ENCODE measurements around the gene SYN1. TPM values are rescaled to one million over a fixed set of nuclear protein-coding genes. Genes with fewer than 3 reads are reported as not detected.

Gene SYN1
- total RNA-seq, 1 donor from 2014 or later, result 0.57 TPM

DNA sequence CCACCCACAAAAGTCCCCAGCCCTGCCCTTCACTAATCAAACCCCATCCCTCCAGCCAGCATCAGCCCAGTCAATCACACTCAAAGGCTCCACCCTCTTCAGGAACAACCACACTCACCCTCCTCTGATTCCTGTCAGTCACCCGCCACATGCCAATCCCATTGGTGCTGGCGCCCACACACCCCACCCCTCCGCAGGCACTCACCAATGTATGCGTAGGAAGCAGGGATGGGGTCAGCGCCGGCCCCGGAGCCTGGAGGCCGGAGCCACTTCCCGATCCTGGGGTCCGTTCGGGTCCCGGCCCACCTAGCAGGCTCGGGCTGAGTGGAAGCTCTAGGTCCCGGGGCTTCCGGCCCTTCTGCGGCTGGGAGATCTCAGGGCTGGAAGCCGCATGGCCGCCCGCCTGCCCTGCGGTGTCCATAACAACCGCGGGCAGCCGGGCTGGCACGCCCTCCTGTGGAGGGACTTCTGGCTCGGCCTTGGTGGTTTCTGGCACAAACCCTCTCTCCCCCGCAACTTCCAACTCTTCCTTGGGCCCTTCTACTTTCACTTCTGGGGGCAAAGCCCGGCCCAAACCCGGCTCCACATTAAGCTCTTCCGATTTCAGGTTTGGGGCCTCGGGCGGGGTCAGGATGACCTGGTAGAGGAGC, 18.0 kb upstream of the SYN1 start:
- intact Hi-C loops (cut with micrococcal nuclease), result no loop called here

DNA sequence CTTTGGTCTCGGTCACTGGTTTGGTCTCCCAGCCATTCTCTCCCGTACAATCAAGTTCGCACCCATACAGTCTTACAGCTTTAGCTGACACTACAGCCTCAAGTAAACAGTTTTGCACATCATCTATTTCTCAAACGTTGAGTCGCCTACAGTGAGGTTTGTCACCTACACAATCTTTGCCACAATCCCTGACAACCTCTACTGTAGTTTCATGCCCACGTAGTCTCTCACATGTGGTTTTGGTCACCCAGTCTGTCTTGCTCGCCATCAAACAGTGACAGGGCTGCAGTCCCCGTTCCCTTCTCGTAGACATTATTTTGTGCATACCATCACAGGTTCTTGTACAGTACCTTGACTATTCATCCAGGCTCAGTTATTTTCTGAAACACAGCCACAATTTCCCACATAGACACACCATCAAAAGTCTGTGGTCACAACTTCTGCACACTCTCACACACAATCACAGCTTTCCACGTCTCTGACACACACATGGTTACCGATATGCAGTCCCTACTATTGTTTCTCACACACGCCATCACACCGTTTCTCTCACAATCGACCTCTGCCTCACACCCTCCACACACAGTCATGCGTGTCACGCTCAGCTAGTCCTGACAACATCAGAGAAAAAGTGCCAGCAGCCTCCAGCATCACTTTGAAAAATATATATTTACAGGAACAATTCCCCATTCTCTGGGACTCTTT, 15.4 kb upstream of the SYN1 start:
- intact Hi-C loops (cut with micrococcal nuclease), result no loop called here

DNA sequence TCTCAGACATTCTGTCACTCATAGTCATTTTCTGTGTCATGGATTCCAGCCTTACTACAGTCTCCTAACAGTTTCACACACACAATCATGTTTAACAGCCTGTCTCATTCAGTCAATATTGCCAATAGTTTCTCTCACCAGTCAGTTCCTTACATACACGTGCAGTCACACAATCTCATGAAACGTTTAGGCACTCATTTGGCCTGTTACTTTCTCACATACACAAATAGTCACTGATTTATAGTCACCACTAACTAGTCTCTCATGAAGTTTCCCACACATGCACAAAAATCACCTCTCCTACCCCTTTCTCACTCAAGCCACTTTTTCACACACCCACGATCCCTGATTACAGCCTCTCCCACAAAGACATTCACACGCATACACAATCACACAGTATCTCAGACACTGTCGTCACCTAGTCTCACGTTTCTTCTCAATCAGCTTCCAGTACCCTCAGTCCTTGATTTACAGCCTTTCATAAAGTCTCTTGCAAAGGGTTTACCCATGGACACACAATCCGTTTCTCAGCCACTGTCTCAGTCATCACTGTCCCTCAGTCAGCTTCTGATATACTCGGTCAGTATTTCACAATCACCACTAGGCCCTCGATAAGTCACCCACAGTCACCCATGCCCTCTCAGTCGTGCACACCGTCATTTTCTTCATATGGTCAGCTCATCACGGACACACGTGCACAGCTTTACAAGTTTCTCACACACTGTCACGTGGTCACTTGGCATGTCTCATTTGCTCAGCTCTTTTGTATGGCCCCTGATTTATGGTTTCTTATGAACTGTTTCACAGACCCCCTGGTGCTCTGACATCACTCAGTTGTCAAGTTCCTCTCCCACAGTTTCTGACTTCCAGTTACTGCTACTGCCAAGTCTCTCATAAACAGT, 14.3 kb upstream of the SYN1 start:
- intact Hi-C loops (cut with micrococcal nuclease), result no loop called here

DNA sequence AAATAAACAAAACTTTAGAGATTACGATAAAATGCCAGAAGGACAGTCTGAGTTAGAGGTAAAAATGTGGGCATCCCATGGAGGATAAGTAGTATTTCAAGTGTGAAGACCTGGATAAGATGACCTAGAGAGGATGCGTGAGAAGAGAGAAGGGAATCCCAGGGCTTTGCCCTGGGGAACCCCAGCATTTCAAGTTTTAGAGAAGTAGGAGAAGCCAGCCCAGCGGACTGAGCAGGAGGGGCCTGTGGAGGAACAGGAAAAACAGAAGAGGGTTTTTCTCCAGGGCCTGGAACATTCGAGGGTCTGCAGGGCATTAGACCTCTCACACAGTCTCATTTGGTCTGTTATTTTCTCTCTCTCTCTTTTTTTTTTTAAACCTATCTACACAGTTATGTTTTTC, 13.0 kb upstream of the SYN1 start:
- intact Hi-C loops (cut with micrococcal nuclease), result no loop called here

DNA sequence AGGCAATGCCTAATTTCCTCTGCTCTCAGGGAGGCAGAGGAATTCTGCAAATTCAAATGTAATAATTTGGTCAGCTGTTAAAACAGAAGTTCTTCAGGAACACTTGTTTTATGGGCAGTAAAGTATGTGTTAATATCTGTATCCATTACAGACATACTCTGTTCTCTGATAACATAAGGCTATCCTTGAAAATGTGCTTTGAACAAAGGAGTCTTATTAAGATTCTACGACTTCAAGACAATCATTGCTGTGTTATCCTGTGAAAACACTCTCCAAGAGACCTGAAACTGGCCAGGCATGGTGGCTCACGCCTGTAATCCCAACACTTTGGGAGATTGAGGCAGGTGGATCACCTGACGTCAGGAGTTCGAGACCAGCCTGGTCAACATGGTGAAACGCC, 12.0 kb upstream of the SYN1 start:
- intact Hi-C loops (cut with micrococcal nuclease), result no loop called here

DNA sequence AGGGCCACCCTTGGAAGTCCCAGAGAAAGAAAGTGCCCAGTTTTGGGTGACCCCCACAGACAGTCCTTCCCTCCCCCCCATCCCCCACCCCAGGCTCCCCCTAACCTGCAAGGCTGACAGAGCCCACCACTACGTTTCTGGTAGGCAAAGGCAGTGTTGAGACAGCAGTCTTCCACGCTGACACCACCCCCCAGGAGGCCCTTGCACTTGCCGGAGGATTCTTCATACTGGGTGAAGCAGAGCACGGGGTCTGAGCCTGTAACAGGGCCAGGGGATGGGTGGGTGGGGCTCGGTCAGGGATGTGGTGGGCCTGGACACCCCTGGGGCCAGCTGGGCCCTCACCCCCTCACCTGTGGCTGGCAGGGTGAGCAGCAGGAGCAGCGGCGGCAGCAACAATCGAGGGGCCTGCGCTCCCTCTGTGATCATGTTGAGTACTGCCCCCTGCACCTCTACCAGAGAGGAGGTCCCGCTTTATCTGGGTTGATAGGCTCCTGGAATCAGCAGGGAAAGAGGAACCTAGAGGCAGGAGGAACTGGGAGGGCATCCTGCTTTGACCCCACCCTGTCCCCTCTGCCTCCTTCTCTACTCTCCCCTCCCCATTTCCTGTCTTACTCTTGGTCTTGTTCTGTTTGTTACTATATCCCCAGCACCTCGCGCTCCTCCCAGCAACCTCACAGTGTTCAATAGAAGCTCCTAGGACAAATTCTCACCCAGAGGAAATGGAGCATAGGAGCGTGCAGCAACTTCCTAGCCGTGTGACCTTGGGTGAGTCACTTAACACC, 10.0 kb upstream of the SYN1 start, which contains the start of gene CFP:
Gene CFP (minus strand): TSS at position 512 of the 782 bp plus-strand sequence. CDS start 86 bp downstream, at position 426.
- intact Hi-C loops (cut with micrococcal nuclease), result no loop called here

DNA sequence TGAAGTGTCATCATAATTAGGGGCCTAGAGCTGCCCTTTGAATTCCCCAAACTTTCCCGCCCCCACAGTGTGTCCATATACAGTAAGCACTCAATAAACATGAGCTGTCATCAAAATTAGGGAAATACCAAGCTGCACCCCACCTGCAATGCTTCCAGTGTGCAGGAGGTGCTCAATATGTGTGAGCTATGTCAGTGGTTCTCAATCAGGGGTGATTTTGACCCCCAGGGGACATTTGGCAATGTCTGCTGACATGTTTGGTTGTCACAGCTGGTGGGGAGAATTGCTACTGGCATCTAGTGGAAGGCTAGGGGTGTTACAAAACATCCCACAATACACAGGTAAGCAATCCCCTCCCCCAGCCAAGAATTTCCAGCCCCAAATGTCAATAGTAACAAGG, 9.3 kb upstream of the SYN1 start:
- intact Hi-C loops (cut with micrococcal nuclease), result no loop called here

DNA sequence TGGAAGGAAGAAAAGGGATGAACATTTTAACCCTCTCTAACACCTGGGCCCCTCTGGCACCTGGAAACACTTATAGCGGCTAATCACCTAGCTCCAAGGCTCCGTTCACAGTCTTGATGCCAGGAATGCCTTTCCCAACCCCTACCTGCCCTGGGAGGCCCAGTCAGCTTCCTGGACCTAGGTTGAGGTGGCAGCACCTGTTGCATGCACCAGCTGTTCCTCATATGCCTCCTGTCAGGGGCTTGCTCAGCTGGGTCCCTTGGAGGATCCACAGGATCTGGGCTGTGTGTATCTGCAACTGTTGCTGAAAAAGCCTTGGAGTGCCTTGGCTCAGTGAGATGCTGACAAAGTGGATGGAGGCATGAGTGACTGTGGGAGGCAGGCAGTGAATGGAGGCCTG, 5.7 kb upstream of the SYN1 start:
- intact Hi-C loops (cut with micrococcal nuclease), result no loop called here

DNA sequence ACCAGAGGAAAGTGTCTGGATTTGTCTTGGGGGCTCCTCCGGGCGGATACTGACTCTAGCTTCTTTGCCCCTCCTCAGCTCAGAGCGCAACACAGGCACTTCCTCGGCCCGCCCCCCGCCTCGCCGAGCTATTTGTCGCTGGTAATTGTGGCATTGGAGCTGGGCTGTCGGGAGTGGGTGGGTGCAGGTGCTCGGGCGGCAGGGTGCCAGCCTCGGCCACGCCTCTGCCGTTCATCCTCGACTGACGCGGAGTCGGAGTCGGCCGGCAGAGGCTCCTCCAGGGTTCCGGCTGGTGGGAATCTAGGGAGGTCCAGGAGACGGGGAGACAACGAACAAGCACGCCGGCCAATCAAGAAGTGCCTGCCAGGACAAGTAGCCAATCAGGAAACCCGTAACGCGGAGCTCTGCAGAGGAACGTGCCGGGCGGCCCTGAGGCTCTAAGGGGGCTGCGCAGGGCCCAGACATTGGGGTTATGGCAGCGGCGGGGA, 3.9 kb upstream of the SYN1 start:
- intact Hi-C loops (cut with micrococcal nuclease), result loop anchor here (5.0 kb wide), 1 partner anchor 41 kb away; the partner anchor contains the start of gene TIMP1

DNA sequence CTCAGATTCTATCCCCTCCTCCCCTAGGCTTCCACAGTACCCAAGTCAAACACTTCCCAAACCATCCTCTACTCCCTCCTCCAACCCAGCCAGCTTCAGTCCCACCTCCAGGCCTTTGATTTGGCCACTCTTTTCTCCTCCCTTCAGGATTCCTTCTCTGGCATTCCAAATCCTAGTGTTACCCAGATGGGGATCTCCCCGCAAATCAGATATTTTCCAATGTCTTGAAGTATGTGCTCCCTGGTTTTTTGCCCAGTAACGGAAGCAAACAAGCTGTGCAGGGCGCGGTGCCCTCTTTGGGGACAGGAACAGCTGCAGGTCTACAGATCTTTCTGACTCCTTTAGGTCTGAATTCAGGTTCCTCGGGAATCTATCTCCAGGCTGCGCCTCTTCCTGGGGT, 2.2 kb upstream of the SYN1 start:
- intact Hi-C loops (cut with micrococcal nuclease), result loop anchor here (5.0 kb wide), 1 partner anchor 40 kb away; the partner anchor contains the start of gene TIMP1

DNA sequence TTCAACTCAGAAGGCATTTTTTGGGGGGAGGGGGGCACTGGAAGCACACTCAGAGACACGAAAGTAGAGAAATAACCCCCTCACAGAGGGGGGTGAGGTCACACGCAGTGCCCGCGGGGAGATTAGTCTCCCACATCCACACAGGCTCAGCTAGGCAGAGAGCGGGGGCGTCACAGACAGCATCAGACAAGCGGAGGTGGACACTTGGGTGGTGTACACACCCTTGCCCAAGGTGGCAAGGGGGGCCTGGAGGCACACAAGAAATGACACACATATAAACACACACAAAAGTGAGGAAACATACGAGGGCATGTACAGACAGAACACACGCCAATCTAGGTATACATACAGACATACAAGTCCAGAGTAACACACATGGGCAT, 637 bp upstream of the SYN1 start:
- intact Hi-C loops (cut with micrococcal nuclease), result loop anchor here (5.0 kb wide), 1 partner anchor 38 kb away; the partner anchor contains the start of gene TIMP1

DNA sequence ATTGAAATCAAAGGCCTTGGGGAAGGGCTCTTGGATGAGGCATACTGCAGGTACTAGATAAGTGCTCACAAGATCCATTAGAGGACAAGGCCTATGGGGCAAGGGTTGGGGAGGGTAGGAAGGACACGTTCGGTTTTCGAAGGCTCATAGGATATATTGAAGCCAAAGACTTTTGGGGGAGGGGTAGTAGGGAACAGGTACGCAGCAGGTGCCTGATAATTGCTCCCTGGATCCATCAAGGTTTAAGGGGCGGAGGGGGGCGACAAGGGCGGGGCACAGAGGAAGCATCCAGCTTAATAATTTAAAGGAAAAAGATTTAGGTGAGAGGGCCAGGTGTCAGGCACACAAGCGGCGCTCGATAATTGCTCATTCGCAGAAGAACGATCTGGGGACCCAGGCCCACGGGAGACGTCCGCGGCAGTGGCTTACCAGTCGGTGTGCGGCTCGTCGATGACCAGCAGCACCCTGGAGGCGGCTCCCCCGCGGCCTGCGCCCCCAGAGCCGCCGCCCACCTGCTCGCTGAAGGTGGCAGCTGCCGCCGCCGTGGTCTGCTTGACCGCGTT, 653 bp downstream of the SYN1 start:
- intact Hi-C loops (cut with micrococcal nuclease), result no loop called here

DNA sequence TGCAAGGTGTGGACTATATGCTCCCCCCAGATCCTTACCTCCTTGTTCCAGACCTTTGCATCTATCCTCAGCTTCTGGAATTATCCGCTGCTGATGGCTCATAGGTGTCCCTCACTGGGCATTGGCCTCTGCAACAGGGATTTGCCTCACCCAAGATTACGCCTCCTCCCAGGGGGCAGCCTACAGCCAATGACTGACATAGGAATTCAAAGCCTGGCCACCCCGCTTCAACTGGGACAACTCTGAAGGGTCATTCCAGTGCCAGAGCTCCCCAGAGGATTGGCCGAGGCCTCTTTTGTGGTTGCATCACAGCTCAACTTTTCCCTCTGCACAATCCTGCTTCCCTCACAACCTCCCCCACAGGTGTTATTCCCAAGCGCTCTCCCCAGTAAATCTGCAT, 5.0 kb downstream of the SYN1 start:
- intact Hi-C loops (cut with micrococcal nuclease), result no loop called here

DNA sequence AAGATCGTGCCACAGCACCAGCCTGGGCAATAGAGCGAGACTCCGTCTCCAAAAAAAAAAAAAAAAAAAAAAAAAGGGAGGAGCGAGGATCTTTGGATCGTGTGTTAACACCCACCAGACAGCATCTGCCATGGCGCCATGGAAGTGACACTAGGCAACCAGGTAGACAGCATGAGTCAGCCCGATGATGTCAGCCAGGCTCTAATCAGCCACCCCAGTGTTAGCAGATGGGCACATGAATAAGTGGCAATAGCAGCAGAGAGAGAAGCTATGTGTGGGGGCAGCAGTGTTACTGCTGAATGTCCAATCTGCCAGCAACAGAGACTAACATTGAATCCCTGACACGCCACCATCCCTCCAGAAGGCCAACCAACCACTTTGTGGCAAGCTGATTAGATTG, 6.6 kb downstream of the SYN1 start:
- intact Hi-C loops (cut with micrococcal nuclease), result no loop called here

DNA sequence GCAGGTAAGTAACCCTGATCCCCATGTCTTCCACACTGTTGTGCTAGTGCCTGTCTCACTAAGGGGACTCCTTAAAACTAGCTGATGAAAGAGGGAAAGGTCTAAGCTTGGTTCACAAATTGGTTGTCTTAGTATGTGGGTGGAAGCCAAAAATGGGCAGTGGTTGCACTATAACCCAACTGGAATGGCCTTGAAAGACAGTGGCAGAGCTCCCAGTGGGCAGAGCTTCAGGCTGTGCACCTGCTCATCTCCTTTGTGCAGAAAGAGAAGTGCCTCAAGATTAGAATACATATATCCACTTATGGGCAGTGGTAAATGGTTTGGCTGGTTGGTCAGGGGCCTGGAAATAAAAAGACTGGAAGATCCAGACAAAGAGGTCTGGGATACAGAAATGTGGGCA, 7.2 kb downstream of the SYN1 start:
- intact Hi-C loops (cut with micrococcal nuclease), result no loop called here

DNA sequence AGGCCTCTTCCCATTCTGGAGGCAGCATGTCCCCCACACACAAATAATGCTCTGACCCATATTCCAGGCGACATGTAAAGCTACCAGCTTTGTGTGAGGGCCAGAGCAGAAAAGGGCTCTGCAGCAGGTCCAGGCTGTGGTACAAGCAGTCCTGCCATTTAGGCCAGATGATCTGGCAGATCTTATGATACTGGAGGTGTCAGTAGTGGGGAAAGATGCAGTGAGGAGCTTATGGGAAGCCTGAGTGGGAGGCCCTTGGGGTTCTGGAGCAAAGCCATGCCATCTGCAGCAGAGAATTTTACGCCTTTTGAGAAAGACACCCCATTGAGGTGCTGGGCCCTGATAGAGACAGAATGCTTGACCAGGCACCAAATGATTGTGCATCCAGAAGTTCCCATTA, 7.7 kb downstream of the SYN1 start:
- intact Hi-C loops (cut with micrococcal nuclease), result no loop called here

DNA sequence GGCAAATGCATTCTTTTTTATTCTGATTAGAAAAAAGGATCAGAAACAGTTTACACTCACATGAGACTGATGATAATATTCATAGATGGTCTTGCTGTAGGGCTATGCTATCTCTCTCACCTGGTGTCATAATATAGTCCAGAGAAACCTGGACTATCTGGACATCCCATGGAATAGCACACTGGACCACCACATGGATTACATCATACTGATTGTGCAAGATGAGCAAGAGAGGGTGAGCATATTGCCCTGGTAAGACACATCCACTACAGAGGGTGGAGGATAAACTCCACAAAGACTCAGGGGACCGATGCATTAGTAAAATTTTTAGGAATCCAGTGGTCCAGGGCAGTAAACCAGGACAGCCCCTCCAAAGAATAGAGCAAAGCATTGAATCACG, 8.2 kb downstream of the SYN1 start:
- intact Hi-C loops (cut with micrococcal nuclease), result no loop called here

DNA sequence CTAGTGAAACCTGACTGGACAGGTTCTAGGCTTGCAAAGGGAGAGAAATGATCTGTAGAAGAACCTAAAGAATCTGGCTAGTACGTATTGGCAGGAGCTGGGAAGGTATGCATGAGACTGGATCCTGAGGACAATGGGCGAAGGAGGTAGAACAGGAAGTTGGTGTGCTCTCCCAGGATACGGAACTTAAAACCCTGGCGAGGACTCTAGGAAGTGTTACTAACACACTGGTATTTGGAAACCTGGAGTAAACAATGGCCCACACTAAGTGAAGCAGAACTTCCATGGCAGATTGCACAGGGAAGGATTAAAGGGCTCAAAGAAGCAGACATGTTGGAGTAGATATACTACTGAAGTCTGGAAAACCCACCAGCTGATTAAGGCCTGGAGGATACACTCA, 9.1 kb downstream of the SYN1 start:
- intact Hi-C loops (cut with micrococcal nuclease), result no loop called here

DNA sequence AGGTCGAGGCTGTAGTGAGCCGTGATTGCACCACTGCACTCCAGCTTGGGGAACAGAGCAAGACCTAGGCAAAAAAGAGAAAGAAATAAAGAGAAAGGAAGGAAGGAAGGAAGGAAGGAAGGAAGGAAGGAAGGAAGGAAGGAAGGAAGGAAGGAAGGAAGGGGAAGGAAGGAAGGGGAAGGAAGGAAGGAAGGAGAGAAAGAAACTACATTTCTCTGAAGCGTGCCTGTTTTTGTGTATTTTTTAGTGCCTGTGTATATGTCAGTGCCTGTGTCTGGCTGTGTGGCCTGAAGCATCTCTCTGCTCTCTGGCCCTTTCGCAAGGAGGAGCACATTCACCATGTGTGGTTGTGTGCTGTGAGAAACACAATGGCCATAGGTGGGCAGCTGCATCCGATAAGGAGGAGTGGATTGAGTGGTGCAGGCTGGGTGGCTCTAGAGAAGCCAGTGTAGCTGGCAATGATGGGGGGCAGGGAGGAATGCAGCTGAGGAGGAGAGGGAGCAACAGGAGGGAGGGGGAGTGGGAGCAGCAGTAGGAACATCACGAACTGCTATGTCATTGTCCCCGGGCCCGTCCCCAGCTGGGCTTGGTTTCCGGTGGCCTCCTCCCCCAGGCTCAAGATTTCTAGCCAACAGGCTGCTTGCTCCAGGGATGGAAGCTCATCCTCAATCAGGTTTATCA, 11.4 kb downstream of the SYN1 start:
- intact Hi-C loops (cut with micrococcal nuclease), result no loop called here

DNA sequence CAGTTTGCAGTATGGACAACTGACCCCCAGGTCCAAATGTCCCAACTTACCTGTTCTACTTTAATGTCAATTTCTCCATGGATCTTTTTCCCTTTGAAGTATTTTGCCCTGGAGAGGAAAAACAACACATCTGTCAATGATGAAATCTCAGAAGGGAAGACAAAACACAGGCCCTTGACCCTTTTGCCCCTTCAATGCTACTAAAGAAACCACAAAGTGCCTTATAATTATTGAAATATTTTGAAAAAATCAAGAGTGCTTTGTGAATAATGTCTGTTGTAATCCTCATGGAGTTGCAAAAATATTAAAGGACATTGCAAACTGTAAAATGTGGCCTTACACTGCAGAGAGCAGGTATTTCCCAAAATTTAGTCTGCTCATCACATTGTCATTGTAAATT, 12.6 kb downstream of the SYN1 start:
- intact Hi-C loops (cut with micrococcal nuclease), result no loop called here

Data from T-helper 2 cell treated with Interferon-gamma antibody and Interleukin-4, amounts not matched to agents 100 ng/mL and 5 ng/mL, for 36 hours (primary cell).